Prostate gland (tissue), 2 donors: ENCODE measurements around the gene TMEM201. TPM values are rescaled to one million over a fixed set of nuclear protein-coding genes. Genes with fewer than 3 reads are reported as not detected.

ENCODE experiments used
- DNase-seq: peaks from one replicate; pipeline ENCODE4 v3.0.0-alpha.2; 2019; ENCODE audit warnings: low spot score
- H3K27ac ChIP-seq, 2 donors: fragments of 200-600 bp; sonication (generic); 2 replicates each; pipeline ENCODE4 v1.5.1; 2017 to 2019
- H3K27me3 ChIP-seq: fragments of 200-600 bp; sonication (generic); replicated peaks from 2 replicates; pipeline ENCODE4 v1.5.1; 2019; ENCODE audit not compliant: insufficient read depth
- H3K36me3 ChIP-seq, 2 donors: fragments of 200-600 bp; sonication (generic); 1 replicate in 1 of 2; 2 replicates in 1 of 2; pipeline versions ENCODE4 v1.5.1 to v1.8.1; 2017 to 2019
- H3K4me1 ChIP-seq: fragments of 200-600 bp; sonication (generic); replicated peaks from 2 replicates; pipeline ENCODE4 v1.5.1; 2019
- H3K4me3 ChIP-seq, 2 donors: fragments of 200-600 bp; sonication (generic); 2 replicates each; pipeline ENCODE4 v1.5.1; 2017 to 2019
- H3K9me3 ChIP-seq: fragments of 200-600 bp; sonication (generic); 2 replicates; pipeline ENCODE4 v1.5.1; 2017
- CTCF ChIP-seq, 4 experiments: fragments of 200-600 bp in 2 of 4; fragments of 450-650 bp in 2 of 4; sonication (generic) in 2 of 4; IDR thresholded peaks; 1 replicate in 3 of 4; 2 replicates in 1 of 4; pipeline ENCODE4 v1.5.1; 2016 to 2019; ENCODE audit warnings: antibody characterized with exemption in 4 of 4, mild to moderate bottlenecking in 2 of 4, moderate library complexity in 2 of 4
- POLR2A ChIP-seq: fragments of 450-650 bp; IDR thresholded peaks from one replicate; pipeline ENCODE4 v1.6.1; 2016; ENCODE audit warnings: antibody characterized with exemption, mild to moderate bottlenecking
- POLR2AphosphoS5 ChIP-seq: sonication (generic); formaldehyde crosslinking; IDR thresholded peaks from one replicate; pipeline ENCODE4 v1.6.1; 2017; ENCODE audit warnings: antibody characterized with exemption
- WGBS: methylation state at CpG from one replicate; pipeline ENCODE4 v1.1.5; 2018; 5-methylcytosine and 5-hydroxymethylcytosine counted together
- intact Hi-C: fragments of 100-400 bp; cut with DNase I; formaldehyde crosslinking; loops from one replicate; pipeline ENCODE4 v1.14.2; 2022
- total RNA-seq, 2 donors: library from RNA; depleted of rRNA; stranded (reverse); fragments of >200 nt; gene quantifications; one replicate each; pipeline ENCODE4 v1.1.0, GENCODE V29; 2016

Gene TMEM201
- total RNA-seq, 2 donors from 2014 or later: 9.6 to 27.9 TPM

- intact Hi-C loops: no loop called here
- Histone ChIP-seq H3K9me3 (no peaks in the 10 kb centered on the region), H3K27me3 (no peaks in the 10 kb centered on the region), H3K36me3 (no peaks in the 10 kb centered on the region), H3K27ac (peak overlapping the region in 1 of 2 donors; percentile 5), H3K4me3 (no peak overlapping the region), H3K4me1 (peaks cover 4% of the 10 kb centered on the region)
- 41% methylated on average over 24 of the region's 25 CpGs for WGBS
- peak; percentile 38 for DNase-seq
- TF ChIP-seq CTCF (IDR thresholded peaks at IDR 0.05) (peak in 2 of 4 experiments; percentile 10 to 64), POLR2A (no peak), POLR2AphosphoS5 (no peak)
Observed at GRCh38 chr1:9593492-9594465, 5.1 kb downstream of the TMEM201 start.

GRCh38 chr1:9594471-9595155, 5.9 kb downstream of the TMEM201 start:
- Histone ChIP-seq H3K27ac (no peak overlapping the region), H3K36me3 (no peaks in the 10 kb centered on the region), H3K4me3 (no peak overlapping the region), H3K27me3 (no peaks in the 10 kb centered on the region), H3K9me3 (no peaks in the 10 kb centered on the region), H3K4me1 (peaks cover 4% of the 10 kb centered on the region)
- no peak for TF ChIP-seq POLR2AphosphoS5
- no peak for TF ChIP-seq CTCF (IDR thresholded peaks at IDR 0.05)
- TF ChIP-seq POLR2A: no peak
- 84% methylated on average over 18 of the region's 20 CpGs for whole genome bisulfite sequencing
- DNase-seq: no peak
- intact Hi-C loops: no loop called here

GRCh38 chr1:9595156-9595967, 6.7 kb downstream of the TMEM201 start:
- H3K27me3 ChIP-seq: no peaks in the 10 kb centered on the region
- no peak for TF ChIP-seq POLR2A
- TF ChIP-seq POLR2AphosphoS5: no peak
- no peak for TF ChIP-seq CTCF (IDR thresholded peaks at IDR 0.05)
- intact Hi-C loops: no loop called here
- 85% methylated on average over 17 of the region's 17 CpGs for WGBS
- no peak overlapping the region for H3K27ac ChIP-seq
- no peak overlapping the region for H3K4me3 ChIP-seq
- no peaks in the 10 kb centered on the region for H3K9me3 ChIP-seq
- peaks cover 0 to 3% of the 10 kb centered on the region in 2 donors for H3K36me3 ChIP-seq
- peaks cover 4% of the 10 kb centered on the region for H3K4me1 ChIP-seq
- DNase-seq: no peak

- Histone ChIP-seq H3K27me3 (no peaks in the 10 kb centered on the region), H3K27ac (no peak overlapping the region), H3K36me3 (peaks cover 2 to 4% of the 10 kb centered on the region in 2 donors), H3K4me3 (no peak overlapping the region), H3K9me3 (no peaks in the 10 kb centered on the region), H3K4me1 (peaks cover 4% of the 10 kb centered on the region)
- WGBS: 89% methylated on average over 12 of the region's 12 CpGs
- no peak for DNase-seq
- intact Hi-C loops: no loop called here
- TF ChIP-seq POLR2AphosphoS5 (no peak), CTCF (IDR thresholded peaks at IDR 0.05) (no peak), POLR2A (no peak)
Observed at GRCh38 chr1:9595968-9596340, 7.2 kb downstream of the TMEM201 start.
